Ramos (cell line): ENCODE data around the gene MFSD2A.
"Not testable (repeated sequence)": the region's sequence is repeated elsewhere in the genome, so short reads cannot be mapped to it uniquely, and the experiment has no call there.

Experiments used
- in situ Hi-C: fragments of 300-500 bp; cut with MboI; formaldehyde crosslinking; loops from one replicate; pipeline ENCODE4 v1.14.3; 2022; ENCODE audit warnings: low sequenced_read_pairs; ENCODE audit not compliant: unreplicated experiment

Gene MFSD2A

DNA sequence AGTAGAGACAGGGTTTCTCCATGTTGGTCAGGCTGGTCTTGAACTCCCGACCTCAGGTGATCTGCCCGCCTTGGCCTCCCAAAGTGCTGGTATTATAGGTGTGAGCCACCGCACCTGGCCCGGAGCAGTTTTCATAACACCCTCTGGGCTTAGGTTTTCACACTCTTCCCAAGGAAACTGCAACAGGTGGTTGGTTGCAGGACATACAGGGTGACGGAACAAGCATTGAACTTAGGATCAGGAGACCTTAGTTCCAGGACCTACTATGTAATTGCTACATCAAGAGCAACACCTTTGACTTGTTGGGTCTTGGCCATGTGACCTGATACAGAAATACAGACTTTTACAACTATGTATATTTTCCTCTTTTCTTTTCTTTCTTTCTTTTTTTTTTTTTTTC is 37.9 kb downstream of the MFSD2A start:
- in situ Hi-C loops, result no loop called here

DNA sequence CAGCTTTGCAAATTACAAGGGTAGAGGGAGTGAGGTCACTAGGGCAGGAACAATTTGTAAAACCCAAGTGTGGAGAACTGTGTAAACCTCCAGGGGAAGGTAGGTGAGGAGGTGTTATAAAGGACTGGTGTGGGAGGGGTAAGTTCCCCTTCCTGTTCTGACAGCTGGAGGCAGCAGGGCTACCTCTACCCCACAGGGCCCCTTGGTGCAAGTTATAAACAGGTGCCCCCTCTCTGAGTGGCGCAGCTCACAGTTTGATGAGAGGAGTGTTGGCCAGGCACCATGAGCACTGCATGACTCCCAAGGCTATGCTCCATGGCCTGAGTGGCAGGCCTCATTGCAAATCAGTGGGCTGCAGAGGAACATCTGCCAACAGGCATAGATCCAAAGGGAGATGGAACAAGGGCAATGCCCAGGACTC is 41.0 kb downstream of the MFSD2A start:
- in situ Hi-C loops, result no loop called here

- in situ Hi-C loops, result no loop called here
These were observed 41.6 kb downstream of the MFSD2A start for GRCh38 chr1:39996396-39997004.

DNA sequence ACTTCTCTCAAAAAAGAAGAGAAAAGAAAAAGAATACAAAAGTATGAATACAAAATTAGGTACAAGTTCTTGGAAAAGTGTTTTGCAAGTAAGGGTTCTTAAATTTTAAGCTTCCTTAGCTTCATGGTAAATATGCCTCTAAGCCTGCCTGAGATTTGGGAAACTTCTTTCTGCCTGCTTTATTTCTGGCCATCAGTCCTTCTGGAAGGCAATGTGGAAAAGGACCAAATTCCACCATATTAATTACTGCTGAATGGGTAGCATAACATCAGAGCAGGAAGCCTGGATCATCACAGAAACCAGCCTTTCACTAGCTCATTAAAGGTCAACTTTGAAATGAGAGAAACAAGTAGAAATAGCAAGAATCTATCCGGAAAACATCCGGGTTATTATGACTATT is 46.5 kb downstream of the MFSD2A start:
- in situ Hi-C loops, result no loop called here

DNA sequence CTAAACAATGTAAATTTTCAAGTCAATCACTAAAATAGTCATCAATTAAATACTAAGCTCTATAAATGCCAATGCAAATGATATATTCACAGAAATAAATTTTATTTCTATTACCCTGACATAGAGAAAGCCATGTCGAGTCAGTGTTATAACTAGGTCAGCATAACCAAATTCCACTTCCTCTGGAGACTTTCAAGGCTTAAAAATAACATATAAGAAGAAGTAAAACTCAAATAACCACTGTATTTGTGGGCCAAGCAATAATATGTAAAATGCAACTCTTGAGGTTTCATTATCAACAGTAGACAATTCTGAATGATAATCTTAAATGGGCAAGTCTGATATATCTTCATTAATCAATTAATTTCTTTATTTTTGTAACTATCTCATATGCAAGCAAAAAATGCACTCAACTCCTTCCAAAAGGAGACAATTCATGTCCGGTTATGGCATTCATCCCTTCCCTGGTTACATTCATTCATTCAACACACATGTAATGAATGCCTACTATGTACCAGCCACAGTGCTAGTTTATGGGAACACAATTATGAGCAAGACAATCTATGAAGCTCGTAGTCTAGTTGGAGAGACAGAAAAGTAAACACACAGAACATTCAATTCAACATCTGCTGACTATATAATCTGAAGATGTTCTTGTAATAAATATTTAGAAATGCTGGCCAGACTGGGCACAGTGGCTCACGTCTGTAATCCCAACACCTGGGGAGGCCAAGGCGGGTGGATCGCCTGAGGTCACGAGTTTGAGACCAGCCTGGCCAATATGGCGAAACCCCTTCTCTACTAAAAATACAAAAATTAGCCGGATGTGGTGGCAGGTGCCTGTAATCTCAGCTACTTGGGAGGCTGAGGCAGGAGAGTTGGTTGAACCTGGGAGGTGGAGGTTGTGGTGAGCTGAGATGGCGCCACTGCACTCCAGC is 48.5 kb downstream of the MFSD2A start:
- in situ Hi-C loops, result no loop called here

DNA sequence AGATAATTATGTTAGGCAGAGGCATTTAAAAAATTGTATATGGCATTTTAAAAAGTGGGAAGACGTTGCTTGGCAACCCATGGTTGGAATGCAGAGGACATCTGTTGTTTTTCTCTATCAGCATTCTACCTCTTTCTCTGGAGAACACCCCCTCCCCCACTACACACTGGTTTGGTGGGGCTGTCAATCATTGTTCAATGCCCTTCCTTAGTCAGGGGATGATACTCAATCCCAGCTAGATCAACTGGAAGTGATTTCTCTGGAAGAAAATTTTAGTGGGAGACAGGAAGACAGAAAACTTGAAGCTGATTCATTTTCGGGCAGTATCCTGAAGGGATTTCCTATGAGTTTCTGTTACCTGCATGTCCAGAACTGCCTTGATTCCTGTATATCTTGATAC is 49.9 kb downstream of the MFSD2A start:
- in situ Hi-C loops, result no loop called here

DNA sequence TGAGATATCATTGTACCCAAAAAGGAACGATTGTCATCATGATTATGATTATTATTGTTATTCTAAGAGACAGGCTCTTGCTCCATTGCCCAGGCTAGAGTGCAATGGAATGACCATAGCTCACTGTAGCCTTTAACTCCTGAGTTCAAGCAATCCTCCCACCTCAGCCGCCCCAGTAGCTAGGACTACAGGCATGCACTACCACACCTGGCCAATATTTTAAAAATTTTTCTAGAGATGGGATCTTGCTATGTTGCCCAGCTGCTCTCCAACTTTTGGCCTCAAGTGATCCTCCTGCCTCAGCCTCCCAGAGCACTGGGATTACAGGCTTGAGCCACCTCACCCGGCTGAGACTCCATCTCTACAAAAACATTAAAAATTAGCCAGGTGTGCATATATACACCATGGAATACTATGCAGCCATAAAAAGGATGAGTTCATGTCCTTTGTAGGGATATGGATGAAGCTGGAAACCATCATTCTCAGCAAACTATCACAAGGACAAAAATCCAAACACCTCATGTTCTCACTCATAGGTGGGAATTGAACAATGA is 52.6 kb downstream of the MFSD2A start:
- in situ Hi-C loops, result not testable (repeated sequence)

GRCh38 chr1:40011198-40011597 is 56.3 kb downstream of the MFSD2A start:
- in situ Hi-C loops, result no loop called here

GRCh38 chr1:40014253-40014706 is 59.3 kb downstream of the MFSD2A start:
- in situ Hi-C loops, result no loop called here

DNA sequence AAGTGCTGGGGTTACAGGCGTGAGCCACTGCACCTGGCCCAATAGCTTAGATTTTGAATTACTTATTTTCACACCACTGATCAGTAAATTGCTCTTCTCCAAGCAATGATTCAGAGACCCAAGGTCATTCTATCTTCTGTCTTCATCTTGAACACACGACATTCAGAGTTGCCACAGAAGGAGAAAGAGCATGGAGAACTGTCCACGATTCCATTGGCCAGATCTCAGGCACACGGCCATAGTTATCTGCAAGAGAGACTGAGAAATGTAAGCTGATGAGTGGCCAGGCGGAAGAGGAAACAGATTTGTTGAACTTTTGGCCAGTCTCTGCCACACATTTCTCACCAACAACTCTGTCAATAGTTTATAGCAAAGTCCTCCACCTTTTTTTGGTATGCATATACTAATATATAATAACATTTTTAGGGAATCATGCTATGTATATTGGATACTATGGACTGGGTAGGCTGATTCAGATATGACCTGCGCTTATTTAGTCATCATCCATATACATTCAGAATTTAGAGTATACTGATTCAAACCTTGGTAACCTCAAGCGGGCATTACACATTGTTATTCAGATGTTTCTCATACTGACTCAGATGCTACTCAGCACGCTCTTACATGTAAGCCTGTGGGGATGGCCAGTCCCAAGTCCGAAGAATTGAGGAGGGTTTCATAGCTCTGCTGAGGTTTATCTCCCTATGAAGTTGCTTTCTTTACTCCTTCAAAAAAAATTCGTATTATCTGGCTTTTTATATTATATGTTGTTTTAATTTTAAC is 60.1 kb downstream of the MFSD2A start:
- in situ Hi-C loops, result no loop called here

DNA sequence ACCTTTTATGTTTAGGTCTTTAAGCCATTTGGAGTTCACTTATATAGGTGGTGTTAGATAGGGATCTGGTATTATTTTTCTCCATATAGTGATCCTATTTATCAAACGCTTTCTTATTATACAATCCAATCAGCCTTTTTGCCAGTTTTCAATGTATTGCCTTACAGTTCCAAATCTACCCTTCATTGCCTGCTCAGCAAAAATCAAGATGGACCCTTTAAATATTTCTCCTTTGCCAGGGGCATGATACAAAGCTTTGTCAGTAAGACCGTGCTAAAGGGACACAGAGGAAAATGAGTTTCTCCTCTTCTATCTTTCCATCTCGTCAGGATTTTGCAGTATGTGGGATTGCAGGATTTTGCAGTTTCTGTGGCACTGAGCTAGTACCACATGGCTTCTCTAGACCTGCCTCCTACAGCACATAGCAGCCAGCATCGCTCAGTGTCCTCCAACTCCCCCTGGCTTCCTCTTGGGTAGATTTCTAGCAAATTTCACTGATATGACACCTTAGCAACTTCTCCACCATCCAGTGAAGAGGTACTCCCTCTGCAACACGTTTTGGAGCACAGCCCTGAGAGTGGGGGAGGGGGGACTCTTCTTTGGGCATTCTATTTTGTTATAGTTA is 63.1 kb downstream of the MFSD2A start:
- in situ Hi-C loops, result no loop called here
